SK-N-MC (cell line): ENCODE results near the gene AGPAT3.

ENCODE experiments used
- FOXP2 ChIP-seq: optimal IDR thresholded peaks from 2 replicates; pipeline ENCODE3; 2011; ENCODE audit warnings: mild to moderate bottlenecking, moderate library complexity; ENCODE audit not compliant: insufficient read depth; ENCODE audit errors: extremely low read length, control extremely low read depth
- POLR2AphosphoS5 ChIP-seq: IDR thresholded peaks from 2 replicates; pipeline ENCODE4 v1.6.1; 2012; ENCODE audit warnings: mild to moderate bottlenecking, low read depth, low read length, borderline replicate concordance

DNA sequence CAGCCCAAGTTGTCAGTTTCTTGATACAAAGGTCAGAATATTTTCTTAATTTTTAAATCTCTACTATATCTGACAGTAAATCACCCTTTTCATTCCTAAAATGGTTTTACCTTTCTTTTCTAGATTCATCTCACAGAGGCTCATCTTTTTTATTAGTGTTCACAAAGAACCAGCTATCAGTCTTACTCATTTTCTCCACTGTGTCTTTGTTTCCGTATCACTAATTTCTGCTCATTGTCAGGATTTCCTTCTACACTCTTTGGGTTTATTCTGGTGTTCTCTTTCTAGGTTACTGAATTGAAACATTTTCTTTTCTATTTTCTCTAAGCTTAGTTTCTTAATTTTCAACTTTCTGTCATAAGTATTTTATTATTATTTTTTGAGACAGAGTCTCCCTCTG, 8.7 kb downstream of the AGPAT3 start:
- no peak for TF ChIP-seq POLR2AphosphoS5
- no peak for TF ChIP-seq FOXP2
